GM18505 (cell line): Measurements from ENCODE around the gene TAPBP.
A peak's percentile ranks its signal among the peaks of the same experiment; 100 is the strongest.

Experiments
- ATAC-seq: cut with Tn5 transposase; IDR thresholded peaks from one replicate; pipeline ENCODE4 v1.9.1; 2021; ENCODE audit not compliant: unreplicated experiment
- POLR2A ChIP-seq: IDR thresholded peaks from 4 replicates; pipeline ENCODE4 v1.6.1; 2011; ENCODE audit warnings: borderline replicate concordance; ENCODE audit not compliant: insufficient read depth, insufficient read length; ENCODE audit errors: extremely low read depth

Gene TAPBP

GRCh38 chr6:33335916-33336315 lies 22.0 kb upstream of the TAPBP start:
- TF ChIP-seq POLR2A: no peak
- ATAC-seq: no peak

GRCh38 chr6:33333666-33334065 lies 19.8 kb upstream of the TAPBP start:
- ATAC-seq: no peak
- TF ChIP-seq POLR2A: no peak

DNA sequence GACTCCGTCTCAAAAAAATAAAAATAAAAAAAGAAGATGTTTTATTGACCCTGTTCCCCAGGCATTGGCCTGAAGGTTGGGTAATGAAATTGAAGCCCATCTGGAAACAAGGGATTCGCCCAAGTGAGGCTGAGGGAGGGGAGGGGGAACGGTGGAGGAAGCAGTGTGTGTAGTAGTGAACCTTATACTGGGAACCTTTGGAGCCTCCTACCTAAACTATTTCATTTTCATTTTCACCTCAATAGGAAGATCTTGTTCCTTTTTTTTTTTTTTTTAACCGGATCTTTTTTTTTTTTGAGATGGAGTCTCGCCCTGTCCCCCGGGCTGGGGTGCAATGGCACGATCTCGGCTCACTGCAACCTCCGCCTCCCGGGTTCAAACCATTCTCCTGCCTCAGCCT lies 16.9 kb upstream of the TAPBP start:
- ATAC-seq: no peak
- TF ChIP-seq POLR2A: no peak

GRCh38 chr6:33329058-33329457 lies 15.2 kb upstream of the TAPBP start:
- TF ChIP-seq POLR2A: no peak
- ATAC-seq: no peak

DNA sequence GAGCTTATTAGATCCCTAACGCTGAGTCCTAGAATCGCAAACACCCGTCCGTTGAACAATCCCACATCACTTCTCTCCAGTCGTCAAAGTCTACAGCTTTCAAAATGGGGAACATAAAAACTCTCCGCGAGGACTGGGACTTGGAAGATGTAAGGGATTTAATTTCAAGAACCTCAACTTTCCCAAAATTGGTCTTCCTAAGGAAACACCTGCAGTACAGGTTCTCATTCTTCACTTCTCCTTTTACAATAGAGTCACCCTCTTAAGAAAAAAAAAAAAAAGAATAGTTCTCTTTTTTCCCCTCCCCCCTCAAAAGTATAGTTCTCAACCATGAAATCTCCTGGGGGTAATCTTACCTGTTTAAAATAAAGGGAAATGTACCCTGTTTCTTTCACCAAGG lies 10.2 kb upstream of the TAPBP start:
- TF ChIP-seq POLR2A: no peak
- ATAC-seq: no peak

GRCh38 chr6:33323623-33323948 lies 9.7 kb upstream of the TAPBP start:
- peak; percentile 4 for ATAC-seq
- no peak for TF ChIP-seq POLR2A

DNA sequence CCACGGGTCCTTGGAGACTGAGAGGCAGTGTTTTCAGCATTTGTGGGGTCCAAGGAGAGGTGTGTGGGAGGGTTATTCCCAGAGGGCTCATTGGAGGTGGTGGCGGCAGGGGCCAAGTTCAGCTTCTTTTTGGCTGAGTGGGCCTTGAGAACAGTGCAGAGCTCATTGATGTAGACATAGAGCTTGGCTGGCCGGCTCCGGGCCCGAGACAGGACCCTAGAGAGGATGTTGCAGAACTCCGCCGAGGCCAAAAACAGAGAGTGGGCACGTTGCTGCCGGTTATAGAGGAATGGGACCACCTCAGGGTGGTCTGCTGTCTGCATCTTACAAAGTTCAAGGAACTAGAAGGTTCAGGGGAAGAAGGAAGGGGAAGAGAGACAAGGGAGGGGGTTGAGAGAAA lies 7.3 kb upstream of the TAPBP start:
- TF ChIP-seq POLR2A: no peak
- ATAC-seq: no peak

DNA sequence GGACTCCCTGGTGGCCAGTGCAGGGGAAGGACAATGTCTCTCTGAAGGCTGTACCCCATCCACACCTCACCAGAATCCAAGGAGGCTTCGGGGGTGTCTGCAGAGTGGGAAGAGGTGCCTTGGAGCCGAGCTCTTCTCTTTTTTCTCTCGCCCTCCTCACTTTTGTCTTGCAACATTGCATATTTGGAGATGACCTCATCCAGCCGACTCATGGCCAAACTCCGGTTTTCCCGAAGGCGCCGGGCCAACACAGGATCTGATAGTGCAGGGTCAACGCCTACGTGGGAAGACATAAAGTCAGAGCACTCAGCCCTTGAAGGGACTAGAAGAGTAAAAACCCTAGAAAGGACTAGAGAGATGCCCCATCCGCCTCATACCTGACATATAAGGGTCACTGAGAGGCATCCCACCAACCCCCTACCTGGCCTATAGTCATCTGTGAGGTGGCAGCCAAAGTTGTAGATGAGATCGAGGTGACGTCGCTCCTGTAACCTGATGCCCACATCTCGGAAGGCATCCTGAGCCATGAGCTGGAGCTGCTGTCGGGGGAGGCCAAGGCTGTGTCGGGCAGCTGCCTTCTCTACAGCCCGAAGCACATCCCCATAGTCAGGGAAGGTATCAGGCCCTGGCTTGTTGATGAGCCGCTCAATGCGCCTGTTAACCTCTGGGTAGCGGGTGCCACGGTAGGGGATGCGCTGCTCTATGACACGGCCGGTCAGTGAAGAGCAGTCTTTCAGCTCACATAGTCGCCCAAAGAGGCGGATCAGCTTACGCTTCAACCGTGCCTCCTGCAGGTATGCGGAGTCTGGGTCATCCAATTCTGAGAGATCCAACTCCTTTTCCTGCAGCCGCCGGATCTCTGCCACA lies 6.7 kb upstream of the TAPBP start:
- ATAC-seq: no peak
- no peak for TF ChIP-seq POLR2A

GRCh38 chr6:33319939-33320314 lies 6.0 kb upstream of the TAPBP start:
- TF ChIP-seq POLR2A: no peak
- no peak for ATAC-seq

DNA sequence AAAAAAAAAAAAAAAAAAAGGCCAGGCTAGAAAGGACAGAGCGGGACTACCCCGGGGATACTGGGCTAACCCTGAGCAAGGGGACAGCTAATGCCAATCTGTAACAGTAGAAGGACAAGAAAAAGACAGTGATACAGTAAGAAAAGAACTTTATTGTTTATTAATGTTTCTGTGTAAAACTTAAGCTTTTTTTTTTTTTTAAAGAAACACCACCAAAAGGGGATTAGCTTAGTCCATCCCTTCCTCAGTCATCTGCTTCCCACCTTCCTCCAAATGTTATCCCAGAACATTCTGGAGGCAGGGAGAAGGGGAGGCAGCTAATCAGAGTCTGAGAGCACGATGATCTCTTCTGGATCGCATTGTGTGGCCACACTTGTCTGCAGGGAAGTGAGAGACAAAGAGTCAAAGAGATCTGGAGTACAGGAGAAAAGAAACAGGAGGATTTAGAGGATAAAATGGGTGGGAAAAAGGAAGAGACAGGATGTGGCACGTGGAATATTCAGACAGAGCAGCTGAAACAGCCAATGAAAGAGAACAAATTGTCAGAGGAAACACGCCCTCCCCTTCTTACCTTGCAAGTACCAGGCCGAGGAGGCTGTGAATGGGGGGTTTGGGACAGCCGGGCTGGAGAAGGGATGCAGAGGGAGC lies 4.7 kb upstream of the TAPBP start:
- ATAC-seq: no peak

GRCh38 chr6:33317669-33318425 lies 4.0 kb upstream of the TAPBP start, which contains the start of gene ZBTB22:
Gene ZBTB22, minus strand, starts transcription at chr6:33317744. Its CDS starts 828 bp downstream, at chr6:33316916.
- TF ChIP-seq POLR2A: peak; percentile 65
- ATAC-seq: peak; percentile 42

More for the DNA sequence above, 4.7 kb upstream of the TAPBP start:
- TF ChIP-seq POLR2A: no peak

DNA sequence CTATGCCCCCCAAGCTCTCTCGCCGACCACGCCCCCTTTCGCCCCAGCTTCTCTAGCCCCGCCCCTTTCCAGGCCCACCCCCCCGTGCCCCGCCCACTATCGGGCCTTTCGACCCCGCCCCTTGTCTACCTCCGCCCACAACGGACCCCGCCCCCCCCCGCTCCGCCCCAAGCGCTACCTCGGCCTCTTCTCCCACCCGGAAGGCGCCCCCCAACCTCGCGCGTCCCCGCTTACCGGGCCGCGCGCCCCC lies 3.5 kb upstream of the TAPBP start:
- no peak for ATAC-seq
- no peak for TF ChIP-seq POLR2A

DNA sequence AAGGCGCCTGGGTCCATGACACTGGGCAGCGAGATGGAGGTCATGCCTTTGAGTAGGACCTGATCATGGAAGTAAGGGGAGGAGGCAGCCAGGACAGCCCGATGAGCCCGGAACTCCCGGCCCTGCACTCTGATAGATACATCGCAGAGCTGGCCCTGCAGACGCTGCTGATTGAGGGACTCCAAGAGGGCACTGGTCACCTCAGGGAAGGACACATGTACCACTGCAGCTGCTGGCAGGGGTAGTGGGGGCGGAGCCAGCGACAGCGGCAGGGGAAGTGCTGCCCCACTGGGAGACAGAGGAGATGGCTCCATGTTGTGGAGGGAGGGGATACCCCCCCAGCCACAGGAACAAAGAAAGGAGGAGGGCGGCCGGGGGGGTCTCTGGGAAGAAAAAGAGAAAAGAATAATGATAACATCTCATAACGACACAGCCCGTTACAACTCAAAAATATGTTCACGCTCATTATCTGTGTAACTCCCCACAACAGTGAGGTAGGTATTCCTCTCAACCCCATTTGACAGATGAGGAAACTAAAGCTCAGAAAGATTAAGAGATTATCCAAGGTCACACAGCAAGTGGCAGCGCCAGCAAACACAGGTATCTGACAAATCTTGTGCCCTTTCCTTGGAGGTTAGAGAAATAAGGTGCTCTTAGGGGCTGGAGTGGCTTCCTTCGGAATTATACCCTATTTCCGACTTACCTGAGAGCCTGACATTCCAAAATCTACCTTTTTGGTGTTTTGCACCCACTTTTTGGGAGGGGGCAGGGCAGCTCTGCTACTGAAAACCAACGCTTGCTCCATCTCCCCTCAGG lies 2.9 kb upstream of the TAPBP start:
- no peak for ATAC-seq
- no peak for TF ChIP-seq POLR2A
